ENCODE results near the gene ITFG1. TPM values are rescaled to one million over a fixed set of nuclear protein-coding genes. Genes with fewer than 3 reads are reported as not detected.
"Not testable (repeated sequence)": the region's sequence is repeated elsewhere in the genome, so short reads cannot be mapped to it uniquely, and the experiment has no call there.

The ITFG1 gene
- total RNA-seq, 1 experiment from 2014 or later = 28.1 TPM

DNA sequence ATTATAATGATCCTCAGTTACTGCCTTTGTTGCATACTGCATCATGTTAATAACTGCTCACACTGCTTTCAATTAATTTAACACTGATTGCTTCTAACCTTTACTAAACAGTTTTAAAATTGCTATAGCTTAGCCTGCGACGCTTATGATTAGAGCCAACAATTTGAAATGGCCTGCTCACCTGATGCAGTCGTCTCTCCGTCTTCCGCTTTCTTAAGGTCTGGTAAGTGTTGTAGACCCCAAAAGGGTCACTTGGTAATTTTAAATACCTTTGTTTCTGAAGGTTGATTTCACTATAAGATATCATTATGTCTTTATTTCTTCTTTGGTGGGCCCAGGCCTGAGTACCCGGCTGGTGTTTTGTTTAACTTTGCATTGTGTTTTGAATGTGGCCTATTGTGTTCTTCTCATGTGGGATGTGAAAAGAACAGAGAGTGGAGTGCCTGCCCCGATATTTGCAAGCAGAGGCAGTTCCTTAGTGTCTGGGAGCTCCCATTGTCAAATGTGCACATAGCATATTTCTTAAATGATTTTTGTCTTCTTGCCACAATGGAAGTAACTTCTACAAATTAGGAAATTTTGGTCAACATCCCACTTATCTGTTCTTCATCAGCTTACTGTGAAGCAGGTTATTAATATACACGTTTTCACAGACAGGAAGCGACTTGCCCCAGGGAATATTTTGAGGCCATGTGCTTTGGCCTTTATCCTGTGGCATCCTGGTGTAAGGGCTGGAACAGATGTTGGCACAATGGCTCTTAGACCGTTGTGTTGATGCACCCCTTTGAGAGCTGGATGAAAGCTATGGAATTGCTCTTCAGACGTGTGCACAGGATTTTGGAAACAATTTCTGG is 3.1 kb upstream of the ITFG1 start:
- Histone ChIP-seq H3K36me3 (replicated peaks; ENCODE audit: control insufficient read depth, insufficient read depth, low read length) (no peaks in the 10 kb centered on the region), H3K4me3 (ENCODE audit: insufficient read depth, low read depth, low read length) (no peak overlapping the region), H3K27me3 (ENCODE audit: control insufficient read depth, insufficient read depth, low read length) (no peaks in the 10 kb centered on the region)
- no peak for DNase-seq

DNA sequence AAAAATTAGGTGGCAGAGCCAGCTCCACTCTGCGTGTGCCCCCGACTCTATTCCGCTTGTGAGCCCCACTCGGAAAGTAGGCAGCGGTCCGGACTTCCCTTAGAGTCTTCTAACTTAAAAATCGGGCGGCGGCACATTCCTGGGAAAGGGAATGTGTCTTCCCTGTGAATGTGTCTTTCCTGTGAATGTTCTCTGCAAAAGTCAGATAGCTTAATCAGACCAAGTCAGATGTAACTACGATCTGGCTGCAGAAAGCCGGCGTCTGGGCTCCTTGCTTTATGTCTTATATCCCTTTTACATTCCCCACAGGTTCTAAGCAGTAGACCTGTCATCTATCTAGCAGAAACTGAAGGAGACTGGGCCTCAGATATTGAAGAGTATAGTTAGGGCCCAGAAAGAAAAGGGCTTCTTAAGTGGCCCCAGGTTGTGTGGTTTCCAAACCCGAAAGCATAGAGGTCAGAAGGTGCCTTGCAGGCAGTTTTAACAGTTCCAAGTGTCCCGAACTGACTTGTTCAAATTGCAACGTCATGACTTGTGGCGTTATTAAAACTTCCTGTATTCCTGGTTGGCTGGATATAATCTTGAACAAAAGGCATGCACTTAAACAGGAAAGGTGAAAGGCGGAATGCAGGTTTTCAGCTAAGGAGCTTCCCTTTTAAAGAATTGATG is 869 bp upstream of the ITFG1 start:
- Histone ChIP-seq H3K36me3 (replicated peaks; ENCODE audit: control insufficient read depth, insufficient read depth, low read length) (no peaks in the 10 kb centered on the region), H3K27me3 (ENCODE audit: control insufficient read depth, insufficient read depth, low read length) (no peaks in the 10 kb centered on the region), H3K4me3 (ENCODE audit: insufficient read depth, low read depth, low read length) (peak overlapping the region; percentile 96)
- DNase-seq = peak; percentile 34

DNA sequence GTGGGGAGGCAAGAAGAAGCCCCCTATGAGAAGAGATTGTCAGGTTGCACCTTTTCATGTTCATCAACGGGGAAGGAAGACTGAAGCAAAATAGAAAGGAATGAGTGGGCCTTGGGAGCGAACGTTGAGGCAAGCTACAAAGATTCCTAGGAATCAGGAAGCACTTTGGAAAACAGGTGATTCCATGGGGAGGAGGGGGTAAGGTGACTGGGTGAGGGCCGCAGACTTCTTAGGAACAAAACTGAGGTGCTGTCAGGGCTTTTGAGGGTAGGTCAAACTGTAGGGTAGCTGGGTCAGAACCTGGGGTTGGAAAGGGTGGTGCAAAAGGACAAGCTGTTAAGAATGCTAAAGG is 528 bp downstream of the ITFG1 start:
- Histone ChIP-seq H3K36me3 (replicated peaks; ENCODE audit: control insufficient read depth, insufficient read depth, low read length) (no peaks in the 10 kb centered on the region), H3K27me3 (ENCODE audit: control insufficient read depth, insufficient read depth, low read length) (no peaks in the 10 kb centered on the region), H3K4me3 (ENCODE audit: insufficient read depth, low read depth, low read length) (peak overlapping the region; percentile 96)
- DNase-seq = no peak

DNA sequence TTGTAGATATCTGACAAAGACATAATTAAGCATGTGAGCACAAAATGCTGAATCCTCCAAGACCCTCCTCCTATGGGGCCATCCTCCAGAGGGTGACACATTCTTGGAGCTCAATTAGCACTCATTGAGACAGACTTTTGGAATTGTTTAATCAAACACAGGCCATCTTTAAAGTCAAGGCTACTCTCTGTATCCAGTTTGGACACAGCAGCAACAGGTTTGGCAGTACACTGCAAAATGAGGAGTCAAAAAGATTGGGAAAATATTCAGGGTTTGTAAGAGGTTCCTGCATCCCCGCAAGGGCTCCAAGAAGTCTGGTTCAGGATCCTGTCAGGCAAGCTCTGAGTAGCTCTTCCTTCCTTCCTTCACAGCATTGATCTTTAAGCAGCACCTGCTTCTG is 1.3 kb downstream of the ITFG1 start:
- peak overlapping the region; percentile 96; the same call in 1 of the 2 replicates for H3K4me3 ChIP-seq (ENCODE audit: insufficient read depth, low read depth, low read length)
- DNase-seq = no peak
- no peaks in the 10 kb centered on the region for H3K27me3 ChIP-seq (ENCODE audit: control insufficient read depth, insufficient read depth, low read length)
- no peaks in the 10 kb centered on the region for H3K36me3 ChIP-seq (replicated peaks; ENCODE audit: control insufficient read depth, insufficient read depth, low read length)

DNA sequence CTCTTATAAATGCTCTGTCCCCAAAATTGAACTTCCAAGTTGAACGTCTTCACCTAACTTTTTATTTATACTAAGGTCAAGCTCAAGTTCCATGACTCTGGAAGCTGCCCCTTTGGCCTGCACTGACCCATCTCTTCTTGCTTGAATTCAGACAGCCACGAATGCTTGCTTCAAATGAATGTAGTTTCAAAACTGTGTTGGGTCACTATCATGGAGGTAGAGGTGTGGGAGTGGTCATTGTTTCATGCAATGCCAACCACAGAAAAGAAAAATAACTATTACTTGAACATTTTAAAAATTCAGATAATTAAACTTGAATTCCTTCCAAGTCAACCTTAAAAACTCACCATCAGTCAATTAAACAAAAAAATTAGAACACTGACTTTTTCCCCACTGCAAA is 2.5 kb downstream of the ITFG1 start:
- Histone ChIP-seq H3K27me3 (ENCODE audit: control insufficient read depth, insufficient read depth, low read length) (no peaks in the 10 kb centered on the region), H3K36me3 (replicated peaks; ENCODE audit: control insufficient read depth, insufficient read depth, low read length) (peaks cover 3% of the 10 kb centered on the region), H3K4me3 (ENCODE audit: insufficient read depth, low read depth, low read length) (no peak overlapping the region)
- no peak for DNase-seq

DNA sequence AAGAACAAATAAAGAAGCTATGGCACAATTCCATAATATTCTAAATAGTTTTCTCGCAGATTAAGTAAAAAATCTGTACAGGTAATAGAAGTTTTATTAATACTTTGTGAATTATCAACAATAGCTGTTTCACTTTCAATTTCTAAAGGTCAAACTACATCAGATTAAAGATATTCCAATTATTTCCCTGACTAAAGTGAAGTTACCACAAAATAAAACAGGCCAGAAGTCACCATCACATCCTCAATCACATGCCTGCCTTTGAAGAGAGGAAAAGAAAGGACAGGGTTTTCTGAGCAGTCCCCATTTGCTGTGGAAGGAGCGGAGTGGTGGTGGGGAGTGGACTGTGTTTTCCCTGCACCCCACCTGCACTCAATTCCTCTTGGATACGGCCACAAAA is 11.1 kb downstream of the ITFG1 start:
- Histone ChIP-seq H3K27me3 (ENCODE audit: control insufficient read depth, insufficient read depth, low read length) (no peaks in the 10 kb centered on the region), H3K4me3 (ENCODE audit: insufficient read depth, low read depth, low read length) (no peak overlapping the region), H3K36me3 (replicated peaks; ENCODE audit: control insufficient read depth, insufficient read depth, low read length) (peaks cover 5% of the 10 kb centered on the region)
- DNase-seq = no peak

DNA sequence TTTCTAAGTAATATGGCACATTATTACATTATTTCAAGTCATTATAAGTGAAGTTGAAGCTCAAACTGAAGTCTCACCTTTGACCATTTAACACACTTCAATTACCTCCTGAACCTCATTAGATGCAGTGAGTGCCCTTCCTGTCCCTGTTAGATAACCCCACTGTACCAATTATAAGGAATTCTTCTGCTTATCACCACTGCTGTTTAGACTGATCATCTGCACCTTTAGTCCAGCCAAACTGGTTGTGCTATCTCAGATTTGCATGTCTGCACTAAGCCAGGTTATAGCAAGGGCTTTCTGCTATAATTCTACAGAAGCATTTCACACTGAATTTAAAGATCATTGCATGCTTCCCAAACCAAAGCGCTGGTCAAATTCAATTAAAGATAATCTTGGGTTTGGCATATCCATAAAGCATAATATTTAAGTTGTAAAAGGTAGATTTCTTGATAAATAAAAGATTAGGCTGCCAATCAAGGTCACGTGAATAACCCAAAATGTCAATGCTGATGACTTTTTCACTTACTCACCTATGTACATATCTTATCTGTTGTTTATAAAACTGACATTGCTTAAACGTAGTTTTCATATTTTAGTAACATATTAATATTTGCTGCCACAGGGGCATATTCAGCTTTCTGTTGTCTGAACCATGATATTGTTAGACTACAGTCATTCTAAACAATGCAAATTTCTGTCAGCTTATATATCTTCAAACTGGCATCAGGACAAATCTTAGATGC is 11.9 kb downstream of the ITFG1 start:
- H3K27me3 ChIP-seq (ENCODE audit: control insufficient read depth, insufficient read depth, low read length) = no peaks in the 10 kb centered on the region
- no peak overlapping the region for H3K4me3 ChIP-seq (ENCODE audit: insufficient read depth, low read depth, low read length)
- peaks cover 5% of the 10 kb centered on the region for H3K36me3 ChIP-seq (replicated peaks; ENCODE audit: control insufficient read depth, insufficient read depth, low read length)
- no peak for DNase-seq

DNA sequence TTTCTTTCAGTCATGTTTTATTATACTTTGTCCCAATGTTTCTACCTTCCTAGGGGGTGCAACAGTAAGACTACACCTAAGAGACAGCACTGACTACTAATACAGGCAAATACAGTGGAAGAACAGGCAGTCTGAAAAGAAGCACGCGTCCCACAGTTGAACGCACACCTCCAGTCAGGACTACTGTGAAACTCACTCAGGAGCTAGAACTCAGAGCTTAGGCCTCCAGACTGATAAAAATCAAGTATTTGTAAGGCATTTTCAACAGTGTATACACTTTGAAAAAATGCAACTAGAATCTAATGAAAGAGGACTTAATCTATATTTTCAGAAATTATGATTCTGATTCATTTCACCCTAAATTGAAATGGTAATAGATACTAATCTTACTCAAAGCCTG is 14.4 kb downstream of the ITFG1 start:
- no peak overlapping the region for H3K4me3 ChIP-seq (ENCODE audit: insufficient read depth, low read depth, low read length)
- H3K36me3 ChIP-seq (replicated peaks; ENCODE audit: control insufficient read depth, insufficient read depth, low read length) = no peaks in the 10 kb centered on the region
- H3K27me3 ChIP-seq (ENCODE audit: control insufficient read depth, insufficient read depth, low read length) = no peaks in the 10 kb centered on the region
- DNase-seq = no peak

DNA sequence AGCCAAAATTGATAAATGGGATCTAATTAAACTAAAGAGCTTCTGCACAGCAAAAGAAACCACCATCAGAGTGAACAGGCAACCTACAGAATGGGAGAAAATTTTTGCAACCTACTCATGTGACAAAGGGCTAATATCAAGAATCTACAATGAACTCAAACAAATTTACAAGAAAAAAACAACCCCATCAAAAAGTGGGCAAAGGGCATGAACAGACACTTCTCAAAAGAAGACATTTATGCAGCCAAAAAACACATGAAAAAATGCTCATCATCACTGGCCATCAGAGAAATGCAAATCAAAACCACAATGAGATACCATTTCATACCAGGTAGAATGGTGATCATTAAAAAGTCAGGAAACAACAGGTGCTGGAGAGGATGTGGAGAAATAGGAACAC is 18.0 kb downstream of the ITFG1 start:
- not testable (repeated sequence) for H3K4me3 ChIP-seq (ENCODE audit: insufficient read depth, low read depth, low read length); H3K36me3 ChIP-seq (replicated peaks; ENCODE audit: control insufficient read depth, insufficient read depth, low read length); DNase-seq; H3K27me3 ChIP-seq (ENCODE audit: control insufficient read depth, insufficient read depth, low read length)

DNA sequence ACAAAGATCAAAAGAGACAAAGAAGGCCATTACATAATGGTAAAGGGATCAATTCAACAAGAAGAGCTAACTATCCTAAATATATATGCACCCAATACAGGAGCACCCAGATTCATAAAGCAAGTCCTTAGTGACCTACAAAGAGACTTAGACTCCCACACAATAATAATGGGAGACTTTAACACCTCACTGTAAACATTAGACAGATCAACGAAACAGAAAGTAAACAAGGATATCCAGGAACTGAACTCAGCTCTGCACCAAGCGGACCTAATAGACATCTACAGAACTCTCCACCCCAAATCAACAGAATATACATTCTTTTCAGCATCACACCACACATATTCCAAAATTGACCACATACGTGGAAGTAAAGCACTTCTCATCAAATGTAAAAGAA is 20.8 kb downstream of the ITFG1 start:
- not testable (repeated sequence) for H3K4me3 ChIP-seq (ENCODE audit: insufficient read depth, low read depth, low read length); DNase-seq; H3K27me3 ChIP-seq (ENCODE audit: control insufficient read depth, insufficient read depth, low read length); H3K36me3 ChIP-seq (replicated peaks; ENCODE audit: control insufficient read depth, insufficient read depth, low read length)

DNA sequence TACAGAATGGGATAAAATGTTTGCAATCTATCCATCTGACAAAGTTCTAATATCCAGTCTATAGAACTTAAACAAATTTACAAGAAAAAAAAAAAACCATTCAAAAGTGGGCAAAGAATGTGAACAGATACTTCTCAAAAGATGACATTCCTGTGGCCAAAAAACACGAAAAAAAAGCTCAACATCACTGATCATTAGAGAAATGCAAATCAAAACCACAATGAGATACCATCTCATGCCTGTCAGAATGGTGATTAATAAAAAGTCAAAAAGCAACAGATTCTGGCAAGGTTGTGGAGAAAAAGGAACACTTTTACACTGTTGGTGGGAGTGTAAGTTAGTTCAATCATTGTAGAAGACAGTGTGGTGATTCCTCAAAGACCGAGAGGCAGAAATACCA is 26.6 kb downstream of the ITFG1 start:
- DNase-seq; H3K27me3 ChIP-seq (ENCODE audit: control insufficient read depth, insufficient read depth, low read length); H3K36me3 ChIP-seq (replicated peaks; ENCODE audit: control insufficient read depth, insufficient read depth, low read length); H3K4me3 ChIP-seq (ENCODE audit: insufficient read depth, low read depth, low read length): not testable (repeated sequence)

DNA sequence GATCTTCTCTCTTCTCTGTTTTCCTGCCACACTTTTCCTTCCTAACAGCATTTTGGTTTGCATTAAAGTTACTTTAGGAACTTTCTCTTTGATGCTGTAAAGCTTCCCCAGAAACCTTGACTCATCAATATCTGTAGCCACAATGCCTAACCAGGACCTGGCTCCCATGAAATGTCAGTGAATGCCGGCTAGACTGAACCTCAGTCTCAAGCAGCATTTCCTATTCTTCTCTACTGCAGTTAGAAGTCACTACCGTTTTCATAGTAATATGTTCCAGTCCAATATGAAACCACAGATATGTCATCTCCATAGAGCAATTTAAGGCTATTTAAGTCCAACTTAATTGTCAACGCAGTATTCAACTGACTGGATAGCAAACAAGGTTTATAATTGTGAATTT is 28.9 kb downstream of the ITFG1 start:
- Histone ChIP-seq H3K36me3 (replicated peaks; ENCODE audit: control insufficient read depth, insufficient read depth, low read length) (peaks cover 2% of the 10 kb centered on the region), H3K4me3 (ENCODE audit: insufficient read depth, low read depth, low read length) (no peak overlapping the region), H3K27me3 (ENCODE audit: control insufficient read depth, insufficient read depth, low read length) (no peaks in the 10 kb centered on the region)
- no peak for DNase-seq

DNA sequence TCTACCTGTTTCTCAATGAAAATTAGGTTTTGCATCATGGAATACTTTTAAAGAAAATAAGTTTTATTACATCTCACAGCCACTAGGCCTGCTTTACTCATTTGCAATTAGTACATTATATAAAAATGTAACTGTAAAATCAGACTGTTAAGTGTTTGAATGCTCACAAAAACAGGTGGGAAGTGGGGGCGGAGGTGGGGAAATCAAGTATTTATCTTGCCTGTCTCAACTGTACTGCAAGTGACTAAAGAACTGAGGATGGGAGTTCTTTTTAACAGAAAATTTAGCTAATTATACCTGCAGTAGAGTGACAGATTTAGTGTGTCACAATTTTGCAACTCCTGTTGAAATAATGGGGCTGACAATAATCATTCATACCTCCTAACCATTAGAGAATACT is 34.1 kb downstream of the ITFG1 start:
- H3K27me3 ChIP-seq (ENCODE audit: control insufficient read depth, insufficient read depth, low read length) = no peaks in the 10 kb centered on the region
- no peak for DNase-seq
- no peak overlapping the region for H3K4me3 ChIP-seq (ENCODE audit: insufficient read depth, low read depth, low read length)
- peaks cover 2% of the 10 kb centered on the region for H3K36me3 ChIP-seq (replicated peaks; ENCODE audit: control insufficient read depth, insufficient read depth, low read length)

DNA sequence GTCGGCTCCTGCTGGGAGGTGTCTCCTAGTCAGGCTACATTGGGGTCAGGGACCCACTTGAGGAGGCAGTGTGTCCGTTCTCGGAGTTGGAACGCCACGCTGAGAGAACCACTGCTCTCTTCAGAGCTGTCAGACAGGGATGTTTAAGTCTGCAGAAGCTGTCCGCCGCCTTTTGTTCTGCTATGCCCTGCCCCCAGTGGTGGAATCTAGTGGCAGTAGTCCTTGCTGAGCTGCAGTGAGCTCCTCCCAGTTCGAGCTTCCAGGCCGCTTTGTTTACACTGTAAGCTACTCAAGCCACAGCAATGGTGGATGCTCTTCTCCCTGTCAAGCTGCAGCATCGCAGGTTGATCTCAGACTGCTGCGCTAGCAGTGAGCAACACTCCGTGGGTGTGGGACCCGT is 36.0 kb downstream of the ITFG1 start:
- no peaks in the 10 kb centered on the region for H3K27me3 ChIP-seq (ENCODE audit: control insufficient read depth, insufficient read depth, low read length)
- H3K36me3 ChIP-seq (replicated peaks; ENCODE audit: control insufficient read depth, insufficient read depth, low read length) = peaks cover 2% of the 10 kb centered on the region
- peak; percentile 10 for DNase-seq
- H3K4me3 ChIP-seq (ENCODE audit: insufficient read depth, low read depth, low read length) = no peak overlapping the region

DNA sequence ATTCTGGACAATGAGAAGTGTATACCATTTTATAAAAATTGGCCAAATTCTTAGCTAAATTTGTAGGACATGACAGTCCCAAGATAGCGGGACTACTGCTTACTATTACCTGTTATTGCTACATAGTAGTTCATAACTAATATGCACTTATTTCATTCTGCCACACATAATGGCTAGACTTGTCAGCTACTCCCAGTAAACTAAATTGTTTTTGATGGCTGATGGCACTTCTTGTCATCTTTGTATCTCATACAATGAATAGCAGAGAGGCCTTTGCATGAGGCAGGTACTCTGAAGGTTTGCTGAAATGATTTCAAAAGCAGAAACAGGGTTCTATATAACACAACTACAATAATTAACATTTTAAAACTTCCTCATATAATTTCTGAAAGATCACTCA is 44.0 kb downstream of the ITFG1 start:
- H3K4me3 ChIP-seq (ENCODE audit: insufficient read depth, low read depth, low read length) = no peak overlapping the region
- DNase-seq = no peak
- H3K27me3 ChIP-seq (ENCODE audit: control insufficient read depth, insufficient read depth, low read length) = no peaks in the 10 kb centered on the region
- H3K36me3 ChIP-seq (replicated peaks; ENCODE audit: control insufficient read depth, insufficient read depth, low read length) = no peaks in the 10 kb centered on the region
